Activated CD8-positive, alpha-beta memory T cell treated with anti-CD3 and anti-CD28 coated beads, Interleukin-2, amount 10 ng/mL, durations not matched to agents 7 days and 5 days (primary cell): ENCODE results near the gene GALM. TPM values are rescaled to one million over a fixed set of nuclear protein-coding genes. Genes with fewer than 3 reads are reported as not detected.

Experiments
- ATAC-seq: fragments of 150-1000 bp; cut with Tn5 transposase; one replicate; pipeline ENCODE4 v1.10.0; 2021; ENCODE audit warnings: moderate library complexity
- CTCF ChIA-PET: fragments of 350-600 bp; sonication (Branson Sonifier 250); formaldehyde crosslinking; loops from one replicate; lab custom pipeline; 2021; ENCODE audit warnings: antibody characterized with exemption; lab: Charles Lee
- DNase-seq: peaks from one replicate; pipeline ENCODE4 v3.0.0-alpha.2; 2020
- H3K27ac Mint-ChIP-seq: one replicate; pipeline ENCODE4 v1.8.0; 2021; ENCODE audit warnings: mild to moderate bottlenecking, mixed read lengths
- H3K27me3 Mint-ChIP-seq: one replicate; pipeline ENCODE4 v1.8.0; 2021; ENCODE audit warnings: mixed read lengths
- H3K36me3 Mint-ChIP-seq: one replicate; pipeline ENCODE4 v1.8.0; 2021; ENCODE audit warnings: mild to moderate bottlenecking, mixed read lengths
- H3K4me1 Mint-ChIP-seq: one replicate; pipeline ENCODE4 v1.8.0; 2021; ENCODE audit warnings: mixed read lengths
- H3K4me3 Mint-ChIP-seq: one replicate; pipeline ENCODE4 v1.8.0; 2021; ENCODE audit warnings: mild to moderate bottlenecking, moderate library complexity, mixed read lengths
- H3K9me3 Mint-ChIP-seq: one replicate; pipeline ENCODE4 v1.8.0; 2022; ENCODE audit warnings: low read depth, mixed read lengths
- total RNA-seq, 2 experiments: library from RNA; stranded (reverse); gene quantifications; one replicate each; pipeline ENCODE4 v1.2.3, GENCODE V29; 2021

GALM gene
- total RNA-seq, 2 experiments from 2014 or later, result 67.1 to 86.0 TPM

DNA sequence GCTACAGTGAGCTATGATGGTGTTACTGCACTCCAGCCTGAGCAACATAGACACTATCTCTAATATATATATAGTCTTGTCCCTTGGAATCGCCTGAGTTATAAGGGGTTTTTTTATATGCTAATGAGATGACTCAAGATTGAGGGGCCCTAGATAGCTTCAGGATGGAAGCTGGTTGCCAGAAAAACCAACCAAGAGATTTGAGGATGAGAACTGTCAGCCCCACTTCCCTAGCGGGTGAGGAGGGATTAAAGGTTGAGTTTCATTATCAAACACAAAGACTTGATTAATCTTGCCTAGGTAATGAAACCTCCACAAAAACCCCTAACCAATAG is 12.6 kb upstream of the GALM start:
- ATAC-seq (no peak), DNase-seq (no peak)
- no peaks in the 10 kb centered on the region for H3K9me3 Mint-ChIP-seq
- CTCF ChIA-PET, result interaction anchor here (1.0 to 5.6 kb wide), 10 partner anchors 9 to 80 kb away, joined by 3 to 70 read pairs (median 5); partner anchors contain the start of genes GALM and HNRNPLL
- peak overlapping the region; percentile 94 for H3K27ac Mint-ChIP-seq
- H3K4me3 Mint-ChIP-seq, result peak overlapping the region; percentile 55
- H3K27me3 Mint-ChIP-seq, result no peaks in the 10 kb centered on the region
- H3K36me3 Mint-ChIP-seq, result peaks cover 14% of the 10 kb centered on the region
- H3K4me1 Mint-ChIP-seq, result peaks cover 70% of the 10 kb centered on the region

DNA sequence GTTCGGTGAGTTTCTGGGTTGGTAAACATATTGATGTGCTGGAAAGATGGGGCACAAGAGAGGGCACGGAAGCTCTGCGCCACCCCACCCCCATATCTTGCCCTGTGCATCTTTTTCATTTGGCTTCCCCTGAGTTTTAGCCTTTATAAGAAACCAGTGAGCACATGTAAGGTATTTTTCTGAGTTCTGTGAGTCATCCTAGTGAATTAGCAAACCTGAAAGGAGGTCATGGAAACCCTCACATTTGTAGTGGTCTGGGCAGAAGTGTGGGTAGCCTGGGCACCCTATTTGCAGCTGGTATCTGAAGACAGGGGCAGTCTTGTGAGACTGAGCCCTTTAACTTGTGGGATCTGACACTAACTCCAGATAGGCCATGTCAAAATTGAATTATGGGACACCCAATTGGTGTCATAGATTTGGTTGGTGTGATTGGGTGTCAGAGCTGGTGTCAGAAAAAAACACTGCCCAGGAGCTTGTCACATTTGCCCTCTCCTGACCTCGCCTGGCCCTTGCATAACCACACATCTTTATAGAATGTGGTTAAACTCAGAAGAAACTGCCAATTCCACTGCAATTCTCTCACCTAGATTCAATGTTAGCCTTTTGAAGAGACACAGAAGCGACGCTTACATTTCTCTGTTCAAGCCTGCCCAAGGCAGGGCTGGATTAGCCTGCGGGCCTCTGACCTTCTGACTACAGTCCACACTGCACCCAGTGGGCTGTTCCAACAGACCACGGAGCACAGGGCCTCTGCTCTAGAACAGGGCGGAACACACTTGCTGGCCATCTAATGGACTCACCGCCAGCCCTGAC is 12.0 kb upstream of the GALM start:
- ATAC-seq, result peak; percentile 71
- H3K9me3 Mint-ChIP-seq, result no peaks in the 10 kb centered on the region
- peak overlapping the region; percentile 55 for H3K4me3 Mint-ChIP-seq
- peak overlapping the region; percentile 94 for H3K27ac Mint-ChIP-seq
- DNase-seq, result peak; percentile 77
- H3K27me3 Mint-ChIP-seq, result no peaks in the 10 kb centered on the region
- H3K36me3 Mint-ChIP-seq, result peaks cover 12% of the 10 kb centered on the region
- CTCF ChIA-PET, result interaction anchor here (1.0 to 5.6 kb wide), 9 partner anchors 9 to 80 kb away, joined by 3 to 70 read pairs (median 6); partner anchors contain the start of genes GALM and HNRNPLL
- H3K4me1 Mint-ChIP-seq, result peaks cover 69% of the 10 kb centered on the region

DNA sequence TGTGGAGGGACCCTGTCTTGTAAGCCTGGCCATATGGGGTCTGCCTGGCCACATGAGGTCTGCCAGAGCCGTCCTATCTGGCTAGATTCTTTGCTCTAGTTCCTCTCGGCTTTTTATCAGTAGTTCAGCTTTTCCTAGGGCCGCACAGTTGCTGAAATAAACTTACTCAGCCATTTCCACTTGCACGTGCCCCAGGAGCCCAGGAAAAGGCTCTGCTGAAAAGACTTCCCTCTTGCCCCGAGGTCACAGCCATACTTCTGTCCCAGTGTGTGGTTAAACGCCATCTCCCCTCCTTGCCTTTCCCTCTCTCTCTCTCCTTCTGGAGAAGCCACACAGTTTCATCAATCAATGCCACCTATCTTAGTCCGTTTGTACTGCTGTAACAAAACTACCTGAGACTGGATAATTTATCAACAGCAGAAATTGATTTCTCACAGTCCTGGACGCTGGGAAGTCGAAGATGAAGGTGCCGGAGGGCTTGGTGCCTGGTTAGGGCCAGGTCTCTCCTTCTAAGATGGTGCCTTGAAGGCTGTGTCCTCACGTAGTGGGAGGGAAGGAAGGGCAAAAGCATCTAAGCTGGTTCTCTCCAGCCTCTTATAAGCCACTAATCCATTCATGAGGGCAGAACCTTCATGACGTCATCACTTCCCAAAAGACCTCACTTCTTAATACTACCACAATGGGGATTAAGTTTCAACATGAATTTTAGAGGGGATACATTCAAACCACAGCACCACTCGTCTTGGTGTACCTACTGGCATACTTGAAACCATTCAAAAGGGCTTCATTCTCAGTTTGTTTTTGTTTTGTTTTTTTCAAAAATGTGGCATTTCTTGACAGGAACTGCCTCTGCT is 11.2 kb upstream of the GALM start:
- Mint-ChIP-seq H3K27me3 (no peaks in the 10 kb centered on the region), H3K4me1 (peaks cover 71% of the 10 kb centered on the region), H3K9me3 (no peaks in the 10 kb centered on the region), H3K36me3 (peaks cover 11% of the 10 kb centered on the region), H3K4me3 (no peak overlapping the region), H3K27ac (peak overlapping the region; percentile 94)
- CTCF ChIA-PET, result interaction anchor here (1.4 to 5.6 kb wide), 5 partner anchors 10 to 50 kb away, joined by 4 to 70 read pairs (median 9); partner anchors contain the start of genes GALM and HNRNPLL
- DNase-seq (no peak), ATAC-seq (no peak)

DNA sequence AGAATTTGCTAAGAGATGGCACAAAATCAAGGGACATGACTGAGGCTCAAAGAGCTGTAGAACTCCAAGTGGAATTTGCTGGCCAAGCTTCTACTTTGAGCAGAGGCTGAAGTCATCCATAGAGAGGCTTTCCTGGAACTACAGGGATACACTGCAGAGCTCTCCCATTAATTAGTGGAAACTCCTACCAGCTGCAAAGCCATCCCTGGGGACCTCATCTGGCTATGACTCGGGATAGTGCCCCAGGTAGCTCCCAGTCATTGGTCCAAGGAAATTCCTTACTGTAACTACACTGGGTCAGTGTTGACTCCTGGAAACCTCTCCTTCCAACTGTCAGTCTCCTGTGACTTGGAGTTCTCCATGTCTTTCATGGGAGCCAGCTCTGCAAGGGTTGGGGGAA is 10.5 kb upstream of the GALM start:
- ATAC-seq, result no peak
- Mint-ChIP-seq H3K27ac (peak overlapping the region; percentile 94), H3K4me3 (no peak overlapping the region), H3K27me3 (no peaks in the 10 kb centered on the region), H3K9me3 (no peaks in the 10 kb centered on the region), H3K4me1 (peaks cover 66% of the 10 kb centered on the region), H3K36me3 (peaks cover 6% of the 10 kb centered on the region)
- CTCF ChIA-PET, result interaction anchor here (0.8 to 5.6 kb wide), 4 partner anchors 10 to 74 kb away, joined by 3 to 70 read pairs (median 6); partner anchors contain the start of gene GALM
- DNase-seq, result no peak

DNA sequence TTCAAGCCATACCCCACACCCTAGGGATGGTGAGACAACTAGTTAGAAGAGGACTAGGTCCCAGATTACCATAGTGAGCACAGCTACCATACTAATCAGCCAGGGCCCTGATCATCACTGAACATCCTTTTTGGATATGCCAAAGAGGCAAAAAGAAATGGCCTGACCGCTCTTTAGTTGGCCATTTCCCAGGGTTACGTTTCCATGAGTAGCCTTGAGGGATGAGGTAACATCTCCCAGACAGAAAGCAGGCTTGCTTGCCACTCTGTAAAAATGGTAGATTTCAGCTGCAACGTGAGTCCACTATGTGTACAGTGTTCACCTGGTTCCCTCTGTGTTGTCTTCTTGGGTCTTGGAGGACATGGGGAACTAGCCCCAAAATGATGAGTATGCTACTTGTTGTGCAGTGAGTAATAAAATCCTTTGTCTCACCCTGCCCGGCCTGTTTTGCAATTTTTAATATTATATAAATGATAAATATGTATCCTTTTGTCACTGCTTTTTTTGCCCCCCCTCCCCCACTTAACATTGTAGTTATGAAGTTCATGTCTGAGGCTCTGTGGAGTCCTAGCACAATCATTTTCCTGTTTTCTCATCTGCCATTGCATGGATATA is 8.9 kb upstream of the GALM start:
- Mint-ChIP-seq H3K9me3 (no peaks in the 10 kb centered on the region), H3K36me3 (peaks cover 6% of the 10 kb centered on the region), H3K4me3 (no peak overlapping the region), H3K27me3 (no peaks in the 10 kb centered on the region), H3K27ac (no peak overlapping the region), H3K4me1 (peaks cover 59% of the 10 kb centered on the region)
- no peak for DNase-seq
- CTCF ChIA-PET, result interaction anchor here (0.8 to 1.7 kb wide), 3 partner anchors 38 to 54 kb away, joined by 3 to 6 read pairs (median 5); partner anchors contain the start of gene HNRNPLL
- no peak for ATAC-seq

DNA sequence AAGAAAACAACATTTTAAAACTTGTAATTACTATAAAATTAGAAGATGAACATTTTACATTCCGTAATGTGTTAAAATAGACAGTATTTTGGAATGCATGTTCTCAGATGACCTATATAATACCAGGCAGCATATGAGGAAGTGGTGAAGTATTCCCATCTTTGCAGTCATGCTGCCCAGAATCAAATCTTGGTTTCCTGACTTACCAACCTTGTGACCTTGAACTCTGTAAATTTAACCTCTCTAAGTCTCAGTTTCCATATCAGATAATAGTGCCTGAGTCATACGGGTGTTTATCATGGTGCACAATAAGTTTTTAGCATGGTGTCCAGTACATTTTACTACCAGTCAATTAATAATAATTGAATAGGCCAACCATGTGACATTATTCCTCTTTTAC is 7.3 kb upstream of the GALM start:
- Mint-ChIP-seq H3K36me3 (peaks cover 6% of the 10 kb centered on the region), H3K4me1 (peaks cover 57% of the 10 kb centered on the region), H3K9me3 (no peaks in the 10 kb centered on the region), H3K27me3 (no peaks in the 10 kb centered on the region), H3K27ac (peak overlapping the region; percentile 73), H3K4me3 (no peak overlapping the region)
- ATAC-seq, result no peak
- CTCF ChIA-PET, result interaction anchor here (0.7 to 10.1 kb wide), 4 partner anchors 33 to 274 kb away, joined by 3 to 166 read pairs (median 4); partner anchors contain the start of gene HNRNPLL
- no peak for DNase-seq

DNA sequence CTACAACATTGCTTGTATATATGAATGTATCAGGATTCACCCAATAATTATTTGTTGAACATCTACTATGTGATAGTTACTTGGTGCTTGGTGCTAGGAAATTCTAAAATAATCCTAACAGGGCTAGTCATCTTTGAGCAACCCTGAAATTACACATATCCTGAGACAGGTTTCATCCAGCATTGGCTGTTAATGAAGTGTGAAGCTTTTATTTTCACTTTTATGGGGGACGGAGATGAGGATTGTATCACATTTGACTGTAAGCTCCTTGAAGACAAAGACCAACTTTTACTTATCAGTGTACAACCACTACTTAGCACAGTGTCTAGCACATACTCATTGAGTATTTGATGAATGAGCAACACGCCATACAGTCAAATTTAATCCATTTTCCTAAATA is 6.8 kb upstream of the GALM start:
- H3K36me3 Mint-ChIP-seq, result peaks cover 6% of the 10 kb centered on the region
- H3K27me3 Mint-ChIP-seq, result no peaks in the 10 kb centered on the region
- H3K27ac Mint-ChIP-seq, result peak overlapping the region; percentile 73
- ATAC-seq (no peak), DNase-seq (no peak)
- H3K4me3 Mint-ChIP-seq, result no peak overlapping the region
- CTCF ChIA-PET, result interaction anchor here (1.2 to 10.1 kb wide), 3 partner anchors 23 to 56 kb away, joined by 3 to 166 read pairs (median 6); partner anchors contain the start of gene HNRNPLL
- H3K4me1 Mint-ChIP-seq, result peaks cover 57% of the 10 kb centered on the region
- no peaks in the 10 kb centered on the region for H3K9me3 Mint-ChIP-seq

DNA sequence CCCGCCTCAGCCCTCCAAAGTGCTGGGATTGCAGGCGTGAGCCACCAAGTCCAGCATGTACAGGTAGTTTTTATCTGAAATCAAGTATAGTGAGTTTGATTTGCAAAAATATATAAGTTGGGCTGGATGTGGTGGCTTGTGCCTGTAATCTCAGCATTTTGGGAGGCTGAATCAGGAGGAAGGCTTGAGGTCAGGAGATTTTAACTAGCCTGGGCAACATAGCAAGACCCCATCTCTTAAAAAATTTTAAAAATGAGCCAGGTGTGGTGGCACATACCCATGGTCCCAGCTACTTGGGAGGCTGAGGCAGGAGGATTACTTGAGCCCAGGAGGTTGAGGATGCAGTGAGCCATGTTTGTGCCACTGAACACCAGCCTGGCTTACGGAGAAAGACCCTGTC is 5.6 kb upstream of the GALM start:
- no peak for ATAC-seq
- Mint-ChIP-seq H3K4me1 (peaks cover 56% of the 10 kb centered on the region), H3K9me3 (no peaks in the 10 kb centered on the region), H3K27me3 (no peaks in the 10 kb centered on the region), H3K4me3 (no peak overlapping the region), H3K36me3 (peaks cover 6% of the 10 kb centered on the region), H3K27ac (no peak overlapping the region)
- CTCF ChIA-PET, result interaction anchor here (1.2 to 10.1 kb wide), 2 partner anchors 21 to 58 kb away, joined by 3 to 166 read pairs; partner anchors contain the start of gene HNRNPLL
- no peak for DNase-seq

DNA sequence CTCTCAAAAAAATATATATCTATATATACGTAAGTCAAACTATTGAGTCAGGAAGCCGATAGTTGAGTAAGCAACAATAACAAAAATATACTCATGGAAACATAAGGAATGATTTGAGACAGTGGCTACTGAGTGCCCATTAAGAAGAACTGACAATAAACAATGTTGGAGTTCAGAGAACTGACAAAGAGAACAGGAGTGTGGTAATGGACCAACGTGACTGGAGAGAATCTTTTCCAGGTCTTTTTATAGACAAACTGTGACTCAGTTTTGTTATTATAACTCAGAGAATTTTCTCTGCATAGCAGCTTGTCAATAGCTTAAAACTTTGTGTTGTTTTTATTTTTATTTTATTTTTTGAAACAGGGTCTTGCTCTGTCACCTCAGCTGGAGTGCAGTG is 4.6 kb upstream of the GALM start:
- no peaks in the 10 kb centered on the region for H3K27me3 Mint-ChIP-seq
- no peak overlapping the region for H3K4me3 Mint-ChIP-seq
- H3K36me3 Mint-ChIP-seq, result peaks cover 6% of the 10 kb centered on the region
- no peak overlapping the region for H3K27ac Mint-ChIP-seq
- ATAC-seq (no peak), DNase-seq (no peak)
- CTCF ChIA-PET, result interaction anchor here (10.1 kb wide), 1 partner anchor 59 kb away, joined by 166 read pairs; the partner anchor contains the start of gene HNRNPLL
- H3K9me3 Mint-ChIP-seq, result no peaks in the 10 kb centered on the region
- H3K4me1 Mint-ChIP-seq, result peaks cover 54% of the 10 kb centered on the region

DNA sequence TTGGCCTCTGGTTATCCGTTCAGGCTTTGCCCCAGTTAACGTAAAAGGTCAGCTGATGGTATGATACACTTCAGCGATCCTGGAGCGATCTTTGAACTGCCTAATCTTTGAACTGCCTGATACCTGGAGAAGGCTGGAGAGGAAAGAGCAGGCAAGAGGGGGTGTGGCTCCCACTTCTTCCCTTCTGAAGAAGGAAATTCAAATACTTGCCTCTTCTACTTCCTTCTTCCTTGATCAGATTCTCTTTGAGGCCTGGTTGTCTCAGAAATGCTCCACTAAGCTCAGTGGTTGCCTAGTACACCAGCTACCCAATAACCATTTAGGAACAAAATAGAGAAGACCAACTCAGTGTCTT is 619 bp downstream of the GALM start:
- H3K4me1 Mint-ChIP-seq, result peaks cover 67% of the 10 kb centered on the region
- peak; percentile 55 for DNase-seq
- H3K36me3 Mint-ChIP-seq, result peaks cover 35% of the 10 kb centered on the region
- H3K27me3 Mint-ChIP-seq, result no peaks in the 10 kb centered on the region
- peak overlapping the region; percentile 74 for H3K4me3 Mint-ChIP-seq
- peak overlapping the region; percentile 96 for H3K27ac Mint-ChIP-seq
- ATAC-seq, result peak; percentile 18
- no peaks in the 10 kb centered on the region for H3K9me3 Mint-ChIP-seq
- CTCF ChIA-PET, result interaction anchor here (0.7 to 10.1 kb wide), 17 partner anchors 12 to 130 kb away, joined by 3 to 166 read pairs (median 4); partner anchors contain the start of gene HNRNPLL

DNA sequence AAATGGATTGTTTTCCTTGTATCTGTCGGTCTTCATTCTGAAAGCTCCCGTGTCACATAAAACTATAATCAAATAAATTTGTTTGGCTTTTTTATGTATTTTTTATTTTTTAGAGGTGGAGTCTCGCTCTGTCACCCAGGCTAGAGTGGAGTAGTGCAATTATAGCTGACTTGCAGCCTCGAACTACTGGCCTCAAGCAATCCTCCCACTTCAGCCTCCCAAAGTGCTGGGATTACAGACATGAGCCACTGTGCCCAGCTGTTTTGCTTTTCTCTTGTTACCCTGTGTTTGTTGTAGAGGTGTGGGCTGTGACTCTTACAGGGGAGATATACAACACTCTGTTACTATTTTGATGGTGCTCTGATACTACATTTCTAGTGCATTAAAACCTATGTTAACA is 2.2 kb downstream of the GALM start:
- DNase-seq (no peak), ATAC-seq (no peak)
- Mint-ChIP-seq H3K9me3 (no peaks in the 10 kb centered on the region), H3K27ac (peak overlapping the region; percentile 96), H3K4me1 (peaks cover 73% of the 10 kb centered on the region), H3K27me3 (no peaks in the 10 kb centered on the region), H3K36me3 (peaks cover 45% of the 10 kb centered on the region), H3K4me3 (peak overlapping the region; percentile 74)
- CTCF ChIA-PET, result interaction anchor here (0.7 to 10.1 kb wide), 11 partner anchors 9 to 91 kb away, joined by 3 to 166 read pairs (median 5); partner anchors contain the start of gene HNRNPLL

DNA sequence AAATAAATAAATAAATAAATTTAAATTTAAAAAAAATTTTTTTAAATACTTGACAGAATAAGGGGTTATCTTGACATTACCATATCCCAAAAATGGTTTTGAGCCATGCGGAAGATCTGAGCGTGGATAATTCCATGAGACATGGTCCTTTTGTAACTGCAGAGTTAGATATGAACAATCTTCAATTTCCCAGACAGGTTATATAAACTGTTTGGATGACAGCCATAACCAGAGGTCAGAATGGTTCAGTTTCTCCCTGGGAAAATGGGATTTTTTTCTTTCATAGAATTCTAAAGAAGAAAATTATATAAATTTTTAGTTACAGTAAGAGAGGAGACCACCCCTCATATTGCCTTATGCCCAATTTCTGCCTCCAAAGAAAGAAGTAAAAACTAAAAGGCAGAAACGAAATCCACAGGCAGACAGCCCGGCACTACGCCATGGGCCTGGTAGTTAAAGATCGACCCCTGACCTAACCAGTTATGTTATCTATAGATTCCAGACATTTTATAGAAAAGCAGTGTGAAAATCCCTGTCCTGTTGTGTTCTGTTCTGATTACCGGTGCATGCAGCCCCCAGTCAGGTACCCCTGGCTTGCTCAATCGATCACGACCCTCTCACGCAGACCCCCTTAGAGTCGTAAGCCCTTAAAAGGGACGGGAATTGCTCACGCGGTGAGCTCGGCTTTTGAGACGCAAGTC is 3.0 kb downstream of the GALM start:
- Mint-ChIP-seq H3K27ac (peak overlapping the region; percentile 54), H3K4me1 (peaks cover 70% of the 10 kb centered on the region)
- no peak for ATAC-seq

More for the DNA sequence above, 3.0 kb downstream of the GALM start:
- Mint-ChIP-seq H3K9me3 (no peaks in the 10 kb centered on the region), H3K27me3 (no peaks in the 10 kb centered on the region), H3K36me3 (peaks cover 49% of the 10 kb centered on the region), H3K4me3 (peak overlapping the region; percentile 59)
- DNase-seq, result no peak
- CTCF ChIA-PET, result interaction anchor here (1.0 to 10.1 kb wide), 3 partner anchors 12 to 68 kb away, joined by 3 to 166 read pairs (median 4); partner anchors contain the start of gene HNRNPLL
